HepG2 (cell line): Measurements from ENCODE around the gene LRATD1. TPM values are rescaled to one million over a fixed set of nuclear protein-coding genes. Genes with fewer than 3 reads are reported as not detected.

Experiments
- ATAC-seq: fragments of 200-7000 bp; cut with Tn5 transposase; 3 replicates; pipeline ENCODE4 v1.9.1; 2020; ENCODE audit warnings: mild to moderate bottlenecking, moderate library complexity
- BruUV-seq: library from RNA; stranded (reverse); fragments of 400-500 nt; replicated peaks from 2 replicates; lab custom pipeline; 2021; lab: Mats Ljungman, UMichigan
- CTCF ChIA-PET: fragments of 300-600 bp; formaldehyde crosslinking; extraction: SDS; loops from one replicate; lab custom pipeline; 2021; ENCODE audit warnings: low total read pairs, inconsistent platforms, low intra/inter-chr PET ratio; lab: Yijun Ruan, JAX
- POLR2A ChIA-PET: fragments of 350-600 bp; sonication (Branson Sonifier 250); formaldehyde crosslinking; loops from one replicate; lab custom pipeline; 2020; ENCODE audit warnings: antibody characterized with exemption, inconsistent platforms; lab: Yijun Ruan, JAX
- DNase-seq: peaks from one replicate; pipeline ENCODE4 v3.0.0-alpha.2; 2015; ENCODE audit warnings: low spot score
- FAIRE-seq: peaks from 3 replicates; lab custom pipeline; 2011; peaks lifted over from hg19 to GRCh38; lab: Jason Lieb, UNC
- H2AFZ ChIP-seq: one replicate; pipeline ENCODE4 v1.6.1; 2011; ENCODE audit warnings: low read length, inconsistent platforms
- H3K27ac ChIP-seq: fragments of 300-600 bp; 3 replicates; pipeline ENCODE4 v1.8.0; 2011; ENCODE audit warnings: mixed run types, mild to moderate bottlenecking, mixed read lengths, low read length, inconsistent platforms; ENCODE audit not compliant: insufficient read depth; ENCODE audit errors: extremely low read length
- H3K27me3 ChIP-seq, 2 experiments: fragments of 200-600 bp in 1 of 2; 2 replicates in 1 of 2; 3 replicates in 1 of 2; pipeline versions ENCODE4 v1.6.0 to v1.8.0; 2011; ENCODE audit warnings: low read length in 2 of 2, mild to moderate bottlenecking in 2 of 2, moderate library complexity in 2 of 2, inconsistent platforms in 1 of 2; ENCODE audit not compliant: insufficient read depth in 2 of 2, control insufficient read depth in 1 of 2
- H3K36me3 ChIP-seq, 2 experiments: fragments of 200-600 bp in 1 of 2; replicated peaks in 1 of 2; 2 replicates in 1 of 2; 3 replicates in 1 of 2; pipeline versions ENCODE4 v1.5.1 to v1.8.0; 2011; ENCODE audit warnings: low read length in 2 of 2, inconsistent platforms in 1 of 2; ENCODE audit not compliant: insufficient read depth in 2 of 2, control insufficient read depth in 1 of 2
- H3K4me1 ChIP-seq: 2 replicates; pipeline ENCODE4 v1.5.1; 2012; ENCODE audit warnings: low read length, inconsistent platforms; ENCODE audit not compliant: insufficient read depth
- H3K4me2 ChIP-seq: 2 replicates; pipeline ENCODE4 v1.6.0; 2011; ENCODE audit warnings: low read depth, low read length, inconsistent platforms
- H3K4me3 ChIP-seq, 3 experiments: fragments of 200-600 bp in 1 of 3; sonication (generic), shearing (Covaris generic) in 1 of 3; replicated peaks in 1 of 3; 2 replicates each; pipeline ENCODE4 v1.5.1; 2011 to 2016; ENCODE audit warnings: low read length in 3 of 3, inconsistent platforms in 2 of 3, low read depth in 2 of 3, mild to moderate bottlenecking in 2 of 3, control low read depth in 1 of 3, mixed read lengths in 1 of 3; ENCODE audit not compliant: insufficient read depth in 1 of 3
- H3K79me2 ChIP-seq: one replicate; pipeline ENCODE4 v1.6.1; 2011; ENCODE audit warnings: low read length, inconsistent platforms; ENCODE audit not compliant: insufficient read depth
- H3K9ac ChIP-seq: 2 replicates; pipeline ENCODE4 v1.6.0; 2011; ENCODE audit warnings: mild to moderate bottlenecking, low read depth, low read length, inconsistent platforms; ENCODE audit not compliant: insufficient read depth
- H3K9me3 ChIP-seq: 2 replicates; pipeline ENCODE4 v1.5.1; 2012; ENCODE audit warnings: mild to moderate bottlenecking, low read length
- H4K20me1 ChIP-seq: 2 replicates; pipeline ENCODE4 v1.6.0; 2011; ENCODE audit warnings: inconsistent platforms, mild to moderate bottlenecking, low read length, moderate library complexity; ENCODE audit not compliant: insufficient read depth
- AKNA ChIP-seq: sonication (generic); formaldehyde crosslinking; IDR thresholded peaks from 2 replicates; pipeline ENCODE4 v1.4.0; 2020; ENCODE audit warnings: missing genetic modification reagents, borderline replicate concordance
- DZIP1 ChIP-seq: sonication (generic); formaldehyde crosslinking; IDR thresholded peaks from 2 replicates; pipeline ENCODE4 v1.5.0; 2020; ENCODE audit warnings: mild to moderate bottlenecking, missing genetic modification reagents
- EP300 ChIP-seq, 3 experiments: sonication (generic) in 1 of 3; formaldehyde crosslinking in 1 of 3; IDR thresholded peaks; 2 replicates each; pipeline versions ENCODE4 v1.5.1 to v1.6.1; 2011 to 2020; ENCODE audit warnings: low read depth in 2 of 3, low read length in 2 of 3, borderline replicate concordance in 1 of 3, improper control_type of control experiment in 1 of 3, mild to moderate bottlenecking in 1 of 3, missing genetic modification reagents in 1 of 3, moderate library complexity in 1 of 3
- FOSL1 ChIP-seq: sonication (generic); formaldehyde crosslinking; IDR thresholded peaks from 2 replicates; pipeline ENCODE4 v1.9.0; 2021; ENCODE audit warnings: missing genetic modification reagents, borderline replicate concordance
- FOXO1 ChIP-seq: sonication (generic); formaldehyde crosslinking; IDR thresholded peaks from 2 replicates; pipeline ENCODE4 v1.4.0; 2020; ENCODE audit warnings: missing genetic modification reagents
- GABPB1 ChIP-seq: IDR thresholded peaks from 2 replicates; pipeline ENCODE4 v1.6.1; 2016; ENCODE audit warnings: mild to moderate bottlenecking, missing genetic modification reagents, moderate library complexity, missing compliant biosample characterization
- JUN ChIP-seq: sonication (generic); formaldehyde crosslinking; IDR thresholded peaks from 2 replicates; pipeline ENCODE4 v1.4.0; 2020; ENCODE audit warnings: mild to moderate bottlenecking, missing genetic modification reagents
- MAFF ChIP-seq: IDR thresholded peaks from 2 replicates; pipeline ENCODE4 v1.6.1; 2011; ENCODE audit warnings: low read depth, low read length, improper control_type of control experiment
- SCMH1 ChIP-seq: sonication (generic); formaldehyde crosslinking; IDR thresholded peaks from 2 replicates; pipeline ENCODE4 v1.9.0; 2021; ENCODE audit warnings: missing genetic modification reagents, mild to moderate bottlenecking, borderline replicate concordance
- ZNF264 ChIP-seq: sonication (generic); formaldehyde crosslinking; IDR thresholded peaks from 2 replicates; pipeline ENCODE4 v1.4.0; 2020; ENCODE audit warnings: missing genetic modification reagents
- ZNF503 ChIP-seq: sonication (generic); formaldehyde crosslinking; IDR thresholded peaks from 2 replicates; pipeline ENCODE4 v1.4.0; 2020; ENCODE audit warnings: missing genetic modification reagents
- ZNF597 ChIP-seq: sonication (generic); formaldehyde crosslinking; IDR thresholded peaks from 2 replicates; pipeline ENCODE4 v1.5.0; 2020; ENCODE audit warnings: missing genetic modification reagents
- ZNF678 ChIP-seq: sonication (generic); formaldehyde crosslinking; IDR thresholded peaks from 2 replicates; pipeline ENCODE4 v1.4.0; 2020; ENCODE audit warnings: mild to moderate bottlenecking, missing genetic modification reagents
- WGBS: methylation state at CpG from one replicate; pipeline ENCODE4 v1.1.6; 2017; ENCODE audit warnings: low lambda C conversion rate; 5-methylcytosine and 5-hydroxymethylcytosine counted together
- in situ Hi-C: cut with HindIII; loops from 2 replicates; pipeline ENCODE4 v1.10.0; 2017; ENCODE audit warnings: low pct_unique_long_range_greater_than_20kb; ENCODE audit not compliant: extremely low pct_ligation_motif_present
- intact Hi-C: fragments of 100-400 bp; cut with micrococcal nuclease; formaldehyde crosslinking; loops from one replicate; pipeline ENCODE4 v1.10.0; 2022; ENCODE audit not compliant: unreplicated experiment
- polyA plus RNA-seq, 8 experiments: library from polyadenylated mRNA; depleted of rRNA in 3 of 8; stranded (reverse) in 7 of 8; unstranded in 1 of 8; fragments of >200 nt; fragmentation: Illumina TruSeq in 4 of 8; extraction: Trizol in 4 of 8; gene quantifications; 2 replicates each; pipeline versions ENCODE4 v1.2.1 to v1.2.3, GENCODE V29; 2011 to 2016; ENCODE audit warnings: low read depth in 4 of 8, missing spikeins in 1 of 8, mixed read lengths in 1 of 8; ENCODE audit not compliant: insufficient read depth in 1 of 8
- total RNA-seq, 5 experiments: library from RNA; depleted of rRNA; stranded (reverse); fragments of >200 nt; fragmentation: Illumina TruSeq; extraction: Trizol; gene quantifications; 2 replicates each; pipeline ENCODE4 v1.2.3, GENCODE V29; 2016; ENCODE audit warnings: low read depth in 1 of 5

The LRATD1 gene
- total and polyA plus RNA-seq, 2 of the 13 experiments (the other 11 are each of a cell fraction or from before 2014, with no cell fraction given): 0.07 TPM; not detected in 1

- no peak for TF ChIP-seq ZNF503 (CRISPR knock-in tag)
- TF ChIP-seq MAFF: no peak
- no peak for TF ChIP-seq ZNF678
- no peak for TF ChIP-seq ZNF597
- no peak for TF ChIP-seq JUN (CRISPR knock-in tag)
- no peak for TF ChIP-seq SCMH1
- no peak for TF ChIP-seq FOSL1 (CRISPR knock-in tag)
Observed at GRCh38 chr2:14673351-14673875, 40.9 kb downstream of the LRATD1 start (continued).

- in situ Hi-C loops (no loop called here), intact Hi-C loops (no loop called here)
- Histone ChIP-seq H3K36me3 (no peaks in the 10 kb centered on the region), H3K4me3 (no peak overlapping the region), H3K4me1 (no peaks in the 10 kb centered on the region), H2AFZ (no peak overlapping the region), H3K9ac (no peak overlapping the region), H3K27me3 (no peaks in the 10 kb centered on the region), H3K27ac (no peak overlapping the region), H3K79me2 (no peaks in the 10 kb centered on the region), H4K20me1 (no peaks in the 10 kb centered on the region), H3K4me2 (no peak overlapping the region), H3K9me3 (no peaks in the 10 kb centered on the region)
- POLR2A ChIA-PET: no interaction called here
- CTCF ChIA-PET: no interaction called here
- no TSS peak for BruUV-seq
- FAIRE-seq (no peak), DNase-seq (no peak), ATAC-seq (no peak)
- WGBS: 4% methylated on average over 1 of the region's 1 CpG
- no peak for TF ChIP-seq FOXO1 (CRISPR knock-in tag)
- no peak for TF ChIP-seq DZIP1 (CRISPR knock-in tag)
- no peak for TF ChIP-seq GABPB1
- TF ChIP-seq ZNF264 (CRISPR knock-in tag): no peak
- no peak for TF ChIP-seq AKNA
- TF ChIP-seq EP300 (IDR thresholded peaks at IDR 0.05; ENCODE audit: low read depth in 2 of 2, low read length in 2 of 2): no peak
- TF ChIP-seq EP300 (CRISPR knock-in tag; IDR thresholded peaks at IDR 0.05; ENCODE audit: borderline replicate concordance): no peak
Observed at GRCh38 chr2:14675489-14675888, 43.0 kb downstream of the LRATD1 start.
